SKM-1 (cell line): ENCODE results near the gene SPRING1.

Source experiments
- DNase-seq: peaks from one replicate; lab custom pipeline; 2025; ENCODE audit not compliant: unreplicated experiment; lab: John Stamatoyannopoulos, UW

The SPRING1 gene

GRCh38 chr12:116709768-116710167 lies 28.1 kb downstream of the SPRING1 start:
- DNase-seq, result no peak

DNA sequence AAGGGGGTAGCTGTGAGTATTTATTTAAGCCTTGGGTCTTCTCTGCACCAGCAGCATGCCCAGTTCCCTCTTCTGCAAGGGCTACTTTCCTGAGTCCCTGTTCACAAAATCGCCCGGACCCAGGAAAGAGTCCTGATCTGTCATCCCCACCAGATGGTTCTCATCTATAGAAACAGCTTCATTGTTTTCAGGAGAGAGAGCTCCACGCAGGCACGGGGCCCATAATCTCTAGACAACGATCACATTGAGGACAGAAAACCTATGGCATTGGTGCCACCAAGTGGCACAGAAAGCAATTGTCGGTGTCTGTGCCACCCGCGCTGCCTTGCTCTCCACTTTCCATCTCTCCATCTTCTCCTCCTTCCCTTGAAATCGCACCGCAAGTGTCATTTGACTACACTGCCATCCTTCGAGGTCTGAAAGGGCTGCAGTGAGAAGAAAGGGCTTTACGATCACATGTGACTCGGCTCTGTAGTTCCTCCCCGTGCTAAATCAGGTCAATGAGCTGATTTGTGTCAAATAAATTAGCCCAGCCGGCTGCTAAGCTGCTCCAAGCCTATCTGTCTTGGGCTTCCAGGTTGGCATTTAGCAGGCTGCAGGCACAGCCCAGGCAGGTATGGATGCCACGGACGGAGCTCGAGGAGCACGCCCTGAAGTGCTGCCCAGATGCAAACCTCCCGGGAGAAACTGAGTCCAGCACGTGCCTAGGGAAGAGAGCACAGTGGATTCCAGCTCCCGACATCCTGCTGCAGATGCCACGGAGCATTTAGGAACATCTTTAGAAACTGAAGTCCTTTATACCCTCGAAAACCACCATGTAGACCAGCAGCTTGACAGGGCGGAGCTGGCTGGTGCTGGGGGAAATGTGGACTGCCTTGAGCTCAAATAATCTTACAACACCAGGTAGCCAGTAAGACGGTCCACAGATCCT lies 28.8 kb downstream of the SPRING1 start:
- DNase-seq, result peak; percentile 12

- no peak for DNase-seq
Observed at GRCh38 chr12:116707751-116708150, 30.1 kb downstream of the SPRING1 start.

GRCh38 chr12:116703214-116703795 lies 34.6 kb downstream of the SPRING1 start:
- peak; percentile 4 for DNase-seq

GRCh38 chr12:116701432-116701831 lies 36.4 kb downstream of the SPRING1 start:
- no peak for DNase-seq

GRCh38 chr12:116700066-116700465 lies 37.8 kb downstream of the SPRING1 start:
- no peak for DNase-seq

DNA sequence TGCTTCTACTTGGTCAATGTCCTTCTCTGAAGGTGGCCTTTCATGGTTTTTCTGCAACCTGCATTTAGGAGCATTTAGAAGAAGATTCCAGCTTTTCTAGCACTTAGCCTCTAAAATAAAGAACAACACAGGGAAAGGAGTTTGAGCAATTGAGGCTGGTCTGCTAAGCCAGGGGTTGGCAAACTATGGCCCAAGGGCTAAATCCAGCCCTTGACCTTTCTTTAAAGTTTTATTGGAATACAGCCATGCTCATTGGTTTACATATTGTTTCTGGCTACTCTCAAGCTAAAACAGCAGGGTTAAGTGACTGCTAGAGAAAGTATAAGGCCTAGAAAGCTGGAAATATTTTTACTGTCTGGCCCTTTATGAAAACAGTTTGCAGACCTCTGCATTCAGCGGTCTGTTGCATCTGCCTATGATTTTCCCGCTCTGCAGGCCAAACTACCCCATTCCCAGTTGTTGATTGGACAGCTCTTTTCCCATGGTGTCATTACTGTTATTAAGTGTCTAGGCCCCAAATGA lies 39.3 kb downstream of the SPRING1 start:
- DNase-seq, result no peak

- no peak for DNase-seq
Observed at GRCh38 chr12:116698116-116698515, 39.8 kb downstream of the SPRING1 start.

GRCh38 chr12:116697716-116698115 lies 40.2 kb downstream of the SPRING1 start:
- DNase-seq, result no peak

GRCh38 chr12:116697305-116697704 lies 40.6 kb downstream of the SPRING1 start:
- DNase-seq, result no peak

DNA sequence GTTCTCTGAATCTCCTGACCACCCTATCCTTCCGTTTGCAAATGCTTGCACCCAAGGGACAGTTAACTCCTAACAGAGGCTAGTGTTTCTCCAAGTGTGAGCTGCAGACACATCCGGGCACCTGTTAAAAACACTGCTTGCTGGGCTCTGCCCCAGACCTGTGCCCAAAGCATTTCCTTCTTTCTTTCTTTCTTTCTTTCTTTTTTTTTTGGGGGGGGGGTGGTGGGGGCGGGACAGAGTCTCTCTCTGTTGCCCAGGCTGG lies 42.5 kb downstream of the SPRING1 start:
- DNase-seq, result no peak

GRCh38 chr12:116694653-116695463 lies 43.0 kb downstream of the SPRING1 start:
- no peak for DNase-seq

DNA sequence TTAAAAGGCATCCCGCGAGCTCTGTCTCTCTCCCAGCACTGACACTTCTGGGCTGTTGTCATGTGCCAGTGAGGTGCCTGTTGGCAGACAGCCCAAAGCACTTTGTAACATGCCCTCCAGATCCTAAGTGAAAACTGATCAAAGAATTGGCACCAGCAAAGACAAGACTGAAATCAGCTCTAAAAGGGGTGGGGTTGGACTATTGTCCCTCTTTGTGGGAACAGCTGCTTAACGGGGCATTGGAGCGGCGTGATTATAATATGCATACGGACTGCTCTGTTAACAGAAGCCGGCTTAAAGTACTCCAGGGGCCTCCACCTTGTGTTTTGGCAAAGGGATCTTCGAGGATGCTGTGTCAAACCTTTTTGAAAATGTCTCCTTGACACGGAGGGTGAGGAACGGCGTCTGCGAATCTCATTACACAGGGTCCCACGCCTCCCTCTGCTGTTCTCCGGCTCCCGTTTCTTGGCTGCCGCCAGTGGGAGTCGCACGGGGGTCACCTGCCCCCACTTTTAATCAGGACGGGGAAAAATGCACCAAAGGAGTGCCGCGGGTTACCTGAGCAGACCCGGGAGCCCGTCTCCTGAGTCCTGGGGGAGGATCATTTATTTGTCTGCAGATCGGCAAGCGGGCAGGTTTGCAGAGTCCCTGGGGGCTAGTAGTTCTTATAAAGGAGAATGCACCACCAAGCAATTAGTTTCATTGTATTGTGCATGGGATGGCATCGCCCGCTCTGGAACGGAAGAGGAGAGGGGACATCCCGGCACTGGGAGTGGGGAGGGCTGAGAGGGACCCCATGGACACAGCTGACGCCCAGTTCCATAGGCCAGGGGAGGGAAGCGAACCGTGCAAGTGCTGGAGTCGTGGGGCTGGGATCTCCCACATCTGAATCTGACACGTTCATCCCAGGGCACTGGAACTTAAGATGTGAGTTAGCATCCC lies 44.3 kb downstream of the SPRING1 start:
- DNase-seq, result no peak

DNA sequence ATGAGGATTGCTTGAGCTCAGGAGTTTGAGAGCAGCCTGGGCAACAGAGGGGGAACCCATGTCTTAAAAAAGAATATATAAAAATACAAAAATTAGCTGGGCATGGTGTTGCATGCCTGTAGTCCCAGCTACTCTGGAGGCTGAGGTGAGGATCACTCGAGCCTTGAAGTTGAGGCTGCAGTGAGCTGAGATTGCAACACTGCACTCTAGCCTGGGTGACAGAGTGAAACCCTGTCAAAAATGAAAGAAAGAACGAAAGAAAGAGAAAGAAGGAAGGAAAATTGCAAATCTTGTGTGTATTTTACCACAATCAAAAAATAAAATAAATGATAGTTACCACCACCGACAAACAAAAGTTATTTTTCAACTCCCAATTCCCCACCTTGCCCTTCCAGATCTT lies 45.3 kb downstream of the SPRING1 start:
- no peak for DNase-seq

DNA sequence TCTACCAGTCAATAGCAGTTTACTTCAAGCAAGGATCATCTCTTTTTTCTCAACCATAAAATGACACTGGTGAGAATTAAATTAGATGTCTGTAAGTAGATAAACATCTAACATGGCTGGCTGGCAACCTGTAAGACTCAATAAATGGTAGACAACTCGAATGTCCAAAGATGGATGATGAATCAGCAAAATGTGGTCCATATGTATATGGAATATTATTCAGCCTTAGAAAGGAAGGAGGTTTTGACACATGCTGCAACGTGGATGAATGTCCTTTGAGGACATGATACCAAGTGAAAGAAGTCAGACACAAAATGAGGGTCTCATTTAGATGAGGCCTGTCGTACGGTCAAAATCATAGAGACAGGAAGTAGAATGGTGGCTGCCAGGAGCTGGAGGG lies 46.2 kb downstream of the SPRING1 start:
- no peak for DNase-seq

- DNase-seq, result no peak
Observed at GRCh38 chr12:116691205-116691604, 46.7 kb downstream of the SPRING1 start.

GRCh38 chr12:116689979-116690744 lies 47.7 kb downstream of the SPRING1 start:
- DNase-seq, result no peak

GRCh38 chr12:116689521-116689920 lies 48.3 kb downstream of the SPRING1 start:
- no peak for DNase-seq
